ENCODE measurements around the gene CDC73. TPM values are rescaled to one million over a fixed set of nuclear protein-coding genes. Genes with fewer than 3 reads are reported as not detected.

CDC73 gene
- total RNA-seq, 2 donors from 2014 or later: 52.8 to 53.0 TPM

GRCh38 chr1:193140254-193140653, 18.4 kb downstream of the CDC73 start:
- H3K9ac ChIP-seq (ENCODE audit: extremely low read depth, low read length, poor library complexity, severe bottlenecking): no peak overlapping the region
- DNase-seq: no peak
- no peaks in the 10 kb centered on the region for H3K4me1 ChIP-seq (ENCODE audit: control insufficient read depth, insufficient read depth, low read length)
- H3K4me3 ChIP-seq (ENCODE audit: low read length): no peak overlapping the region
- Mint-ChIP-seq H3K9me3 (no peaks in the 10 kb centered on the region), H3K27me3 (ENCODE audit: insufficient read depth) (no peaks in the 10 kb centered on the region), H3K4me3 (no peak overlapping the region), H3K36me3 (ENCODE audit: low read depth) (peaks cover 58% of the 10 kb centered on the region), H3K27ac (peak overlapping the region; percentile 74), H3K4me1 (no peaks in the 10 kb centered on the region)
- peaks cover 90% of the 10 kb centered on the region for H3K36me3 ChIP-seq (ENCODE audit: control insufficient read depth, insufficient read depth, low read length)
- H3K27me3 ChIP-seq (ENCODE audit: control insufficient read depth, insufficient read depth, low read length, poor library complexity, severe bottlenecking): no peaks in the 10 kb centered on the region
- H3K9me3 ChIP-seq (ENCODE audit: control insufficient read depth, low read length): no peaks in the 10 kb centered on the region
- H3K27ac ChIP-seq (ENCODE audit: low read depth, low read length): no peak overlapping the region
- WGBS, 2 experiments (ENCODE audit: insufficient coverage in 1 of 2, insufficient read length in 1 of 2): 92 to 97% methylated on average over 7 of the region's 7 CpGs
- TF ChIP-seq, protein P1, sequence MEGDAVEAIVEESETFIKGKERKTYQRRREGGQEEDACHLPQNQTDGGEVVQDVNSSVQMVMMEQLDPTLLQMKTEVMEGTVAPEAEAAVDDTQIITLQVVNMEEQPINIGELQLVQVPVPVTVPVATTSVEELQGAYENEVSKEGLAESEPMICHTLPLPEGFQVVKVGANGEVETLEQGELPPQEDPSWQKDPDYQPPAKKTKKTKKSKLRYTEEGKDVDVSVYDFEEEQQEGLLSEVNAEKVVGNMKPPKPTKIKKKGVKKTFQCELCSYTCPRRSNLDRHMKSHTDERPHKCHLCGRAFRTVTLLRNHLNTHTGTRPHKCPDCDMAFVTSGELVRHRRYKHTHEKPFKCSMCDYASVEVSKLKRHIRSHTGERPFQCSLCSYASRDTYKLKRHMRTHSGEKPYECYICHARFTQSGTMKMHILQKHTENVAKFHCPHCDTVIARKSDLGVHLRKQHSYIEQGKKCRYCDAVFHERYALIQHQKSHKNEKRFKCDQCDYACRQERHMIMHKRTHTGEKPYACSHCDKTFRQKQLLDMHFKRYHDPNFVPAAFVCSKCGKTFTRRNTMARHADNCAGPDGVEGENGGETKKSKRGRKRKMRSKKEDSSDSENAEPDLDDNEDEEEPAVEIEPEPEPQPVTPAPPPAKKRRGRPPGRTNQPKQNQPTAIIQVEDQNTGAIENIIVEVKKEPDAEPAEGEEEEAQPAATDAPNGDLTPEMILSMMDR (conservative IDR thresholded peaks at IDR 0.05): no peak

DNA sequence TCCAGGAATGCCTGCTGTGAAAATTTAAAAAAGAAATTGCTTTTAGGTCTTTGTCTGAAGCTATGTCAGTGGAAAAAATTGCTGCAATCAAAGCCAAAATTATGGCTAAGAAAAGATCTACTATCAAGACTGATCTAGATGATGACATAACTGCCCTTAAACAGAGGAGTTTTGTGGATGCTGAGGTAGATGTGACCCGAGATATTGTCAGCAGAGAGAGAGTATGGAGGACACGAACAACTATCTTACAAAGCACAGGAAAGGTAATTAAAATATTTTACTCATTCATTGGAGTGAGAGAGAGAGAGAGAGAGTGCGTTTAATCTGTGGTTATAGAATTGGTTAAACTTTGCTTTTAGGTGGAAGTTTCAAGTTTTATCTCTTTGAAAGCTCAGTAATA, 20.0 kb downstream of the CDC73 start:
- no peaks in the 10 kb centered on the region for H3K9me3 Mint-ChIP-seq
- no peaks in the 10 kb centered on the region for H3K27me3 Mint-ChIP-seq (ENCODE audit: insufficient read depth)
- Histone ChIP-seq H3K4me1 (ENCODE audit: control insufficient read depth, insufficient read depth, low read length) (no peaks in the 10 kb centered on the region), H3K9ac (ENCODE audit: extremely low read depth, low read length, poor library complexity, severe bottlenecking) (no peak overlapping the region), H3K9me3 (ENCODE audit: control insufficient read depth, low read length) (no peaks in the 10 kb centered on the region), H3K27me3 (ENCODE audit: control insufficient read depth, insufficient read depth, low read length, poor library complexity, severe bottlenecking) (no peaks in the 10 kb centered on the region), H3K27ac (ENCODE audit: low read depth, low read length) (no peak overlapping the region), H3K4me3 (ENCODE audit: low read length) (no peak overlapping the region), H3K36me3 (ENCODE audit: control insufficient read depth, insufficient read depth, low read length) (peaks cover 84% of the 10 kb centered on the region)
- TF ChIP-seq, protein P1 (conservative IDR thresholded peaks at IDR 0.05): no peak
- no peaks in the 10 kb centered on the region for H3K4me1 Mint-ChIP-seq
- 89 to 100% methylated on average over 1 to 3 of the region's 3 CpGs for WGBS, 2 experiments (ENCODE audit: insufficient coverage in 1 of 2, insufficient read length in 1 of 2)
- no peak overlapping the region for H3K4me3 Mint-ChIP-seq
- H3K36me3 Mint-ChIP-seq (ENCODE audit: low read depth): peaks cover 57% of the 10 kb centered on the region
- H3K27ac Mint-ChIP-seq: no peak overlapping the region
- DNase-seq: no peak

DNA sequence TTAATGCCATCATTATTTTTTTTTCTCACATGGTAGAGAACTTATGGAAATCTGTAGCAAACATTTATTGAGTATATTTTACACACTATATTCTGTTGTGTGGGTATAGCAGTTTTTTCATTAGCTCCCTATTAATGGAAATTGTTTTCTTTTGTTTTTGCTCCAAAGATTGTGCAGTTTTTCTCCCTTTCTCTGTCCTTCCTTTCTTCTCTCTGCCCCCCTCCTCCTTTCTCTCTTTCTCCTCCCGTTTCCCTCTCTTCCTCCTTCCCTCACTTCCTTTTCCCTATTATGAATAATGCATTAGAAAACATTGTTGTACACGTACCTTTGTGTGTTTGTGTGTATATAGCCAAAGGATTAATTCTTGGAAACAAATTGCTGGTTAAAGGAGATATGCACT, 20.6 kb downstream of the CDC73 start:
- TF ChIP-seq, protein P1 (conservative IDR thresholded peaks at IDR 0.05): no peak
- 100% methylated on average over 2 of the region's 2 CpGs; no CpG with 5 or more reads in 1 of the 2 experiments for WGBS, 2 experiments (ENCODE audit: insufficient coverage in 1 of 2, insufficient read length in 1 of 2)
- no peaks in the 10 kb centered on the region for H3K27me3 ChIP-seq (ENCODE audit: control insufficient read depth, insufficient read depth, low read length, poor library complexity, severe bottlenecking)
- H3K36me3 Mint-ChIP-seq (ENCODE audit: low read depth): peaks cover 58% of the 10 kb centered on the region
- no peak overlapping the region for H3K27ac ChIP-seq (ENCODE audit: low read depth, low read length)
- H3K9ac ChIP-seq (ENCODE audit: extremely low read depth, low read length, poor library complexity, severe bottlenecking): no peak overlapping the region
- no peak overlapping the region for H3K4me3 ChIP-seq (ENCODE audit: low read length)
- peaks cover 81% of the 10 kb centered on the region for H3K36me3 ChIP-seq (ENCODE audit: control insufficient read depth, insufficient read depth, low read length)
- H3K4me1 ChIP-seq (ENCODE audit: control insufficient read depth, insufficient read depth, low read length): no peaks in the 10 kb centered on the region
- H3K27ac Mint-ChIP-seq: no peak overlapping the region
- no peaks in the 10 kb centered on the region for H3K27me3 Mint-ChIP-seq (ENCODE audit: insufficient read depth)
- no peaks in the 10 kb centered on the region for H3K9me3 ChIP-seq (ENCODE audit: control insufficient read depth, low read length)
- no peaks in the 10 kb centered on the region for H3K9me3 Mint-ChIP-seq
- DNase-seq: no peak
- H3K4me1 Mint-ChIP-seq: no peaks in the 10 kb centered on the region
- no peak overlapping the region for H3K4me3 Mint-ChIP-seq

All from endodermal cell (in vitro differentiated cells).